HFF-Myc (cell line): ENCODE data around the gene BICRA.

Experiments
- DNase-seq: peaks from one replicate; pipeline ENCODE4 v3.0.0-alpha.2; 2011; ENCODE audit warnings: low read depth; ENCODE audit errors: extremely low read depth
- H3K4me3 ChIP-seq: replicated peaks from 2 replicates; pipeline ENCODE4 v1.5.1; 2011; ENCODE audit warnings: low read depth, mild to moderate bottlenecking, control low read depth, low read length
- CTCF ChIP-seq: IDR thresholded peaks from 2 replicates; pipeline ENCODE4 v1.5.1; 2012; ENCODE audit warnings: mild to moderate bottlenecking, low read depth, low read length, control low read depth; ENCODE audit errors: missing control alignments

BICRA gene

GRCh38 chr19:47603706-47604565 lies 5.0 kb upstream of the BICRA start:
- TF ChIP-seq CTCF: no peak
- no peak for DNase-seq
- no peak overlapping the region for H3K4me3 ChIP-seq

GRCh38 chr19:47607564-47608073 lies 1.3 kb upstream of the BICRA start:
- TF ChIP-seq CTCF: no peak
- peak overlapping the region; percentile 95 for H3K4me3 ChIP-seq
- no peak for DNase-seq

- H3K4me3 ChIP-seq: peak overlapping the region; percentile 95
- TF ChIP-seq CTCF: no peak
- DNase-seq: peak; percentile 60
Measured at GRCh38 chr19:47608074-47608918, 638 bp upstream of the BICRA start.

- H3K4me3 ChIP-seq: peak overlapping the region; percentile 95
- no peak for DNase-seq
- TF ChIP-seq CTCF: no peak
Measured at GRCh38 chr19:47609906-47610894, 1.3 kb downstream of the BICRA start.

GRCh38 chr19:47610902-47611301 lies 2.0 kb downstream of the BICRA start:
- peak overlapping the region; percentile 95 for H3K4me3 ChIP-seq
- TF ChIP-seq CTCF: no peak
- no peak for DNase-seq
